K562 (cell line): Measurements from ENCODE around the gene AGL. TPM values are rescaled to one million over a fixed set of nuclear protein-coding genes. Genes with fewer than 3 reads are reported as not detected.

Experiments
- ARNT ChIP-seq, 2 experiments: fragments of 450-650 bp; IDR thresholded peaks; 2 replicates each; pipeline ENCODE4 v1.6.1; 2016; ENCODE audit warnings: mild to moderate bottlenecking in 1 of 2
- BRD9 ChIP-seq: fragments of 450-650 bp; IDR thresholded peaks from 2 replicates; pipeline ENCODE4 v1.6.1; 2018; ENCODE audit warnings: low read depth; ENCODE audit not compliant: partially characterized antibody
- CTBP1 ChIP-seq: fragments of 450-650 bp; IDR thresholded peaks from 2 replicates; pipeline ENCODE4 v1.6.1; 2016; ENCODE audit warnings: borderline replicate concordance
- EGR1 ChIP-seq: fragments of 450-650 bp; conservative IDR thresholded peaks from 2 replicates; pipeline ENCODE4 v1.6.1; 2017; ENCODE audit warnings: mild to moderate bottlenecking
- EHMT2 ChIP-seq: fragments of 450-650 bp; IDR thresholded peaks from 2 replicates; pipeline ENCODE4 v1.6.1; 2018; ENCODE audit warnings: antibody characterized with exemption
- EP400 ChIP-seq: fragments of 450-650 bp; IDR thresholded peaks from 2 replicates; pipeline ENCODE4 v1.6.1; 2017; ENCODE audit warnings: antibody characterized with exemption, mild to moderate bottlenecking, moderate library complexity
- HNRNPH1 ChIP-seq: fragments of 200-400 bp; formaldehyde crosslinking; optimal IDR thresholded peaks from 2 replicates; pipeline ENCODE3; 2017; ENCODE audit warnings: low read depth, mild to moderate bottlenecking, low read length, moderate library complexity
- KAT7 ChIP-seq: sonication (generic); formaldehyde crosslinking; IDR thresholded peaks from 2 replicates; pipeline ENCODE4 v1.8.0; 2022; ENCODE audit warnings: missing genetic modification reagents, mild to moderate bottlenecking, borderline replicate concordance
- KDM1A ChIP-seq, 2 experiments: fragments of 450-650 bp; IDR thresholded peaks; 2 replicates each; pipeline ENCODE4 v1.6.1; 2016; ENCODE audit warnings: mild to moderate bottlenecking in 2 of 2
- L3MBTL2 ChIP-seq: fragments of 450-650 bp; IDR thresholded peaks from 2 replicates; pipeline ENCODE4 v1.6.1; 2016; ENCODE audit warnings: mild to moderate bottlenecking, moderate library complexity
- MTA1 ChIP-seq: fragments of 450-650 bp; IDR thresholded peaks from 2 replicates; pipeline ENCODE4 v1.6.1; 2017; ENCODE audit warnings: borderline replicate concordance
- NFIC ChIP-seq: fragments of 450-650 bp; IDR thresholded peaks from 2 replicates; pipeline ENCODE4 v1.6.1; 2017; ENCODE audit warnings: mild to moderate bottlenecking, inconsistent platforms
- NR2F6 ChIP-seq: fragments of 450-650 bp; formaldehyde crosslinking; IDR thresholded peaks from 2 replicates; pipeline ENCODE4 v1.4.0; 2020; ENCODE audit warnings: mild to moderate bottlenecking
- RBM25 ChIP-seq: fragments of 200-400 bp; formaldehyde crosslinking; IDR thresholded peaks from 2 replicates; pipeline ENCODE4 v1.6.1; 2018; ENCODE audit warnings: low read length, low read depth, moderate library complexity; ENCODE audit not compliant: severe bottlenecking
- SMARCA4 ChIP-seq: fragments of 450-650 bp; IDR thresholded peaks from 2 replicates; pipeline ENCODE4 v1.6.1; 2016
- TFAM ChIP-seq: fragments of 250-450 bp; sonication (Bioruptor Pico); conservative IDR thresholded peaks from 2 replicates; pipeline ENCODE4 v1.5.0; 2021; ENCODE audit warnings: mild to moderate bottlenecking, moderate library complexity
- TRIM28 ChIP-seq: fragments of 450-650 bp; IDR thresholded peaks from 2 replicates; pipeline ENCODE4 v1.6.1; 2017
- U2AF2 ChIP-seq: fragments of 200-400 bp; formaldehyde crosslinking; optimal IDR thresholded peaks from 2 replicates; pipeline ENCODE3; 2017; ENCODE audit warnings: low read depth, mild to moderate bottlenecking, low read length
- ZNF140 ChIP-seq: fragments of 250-450 bp; sonication (Bioruptor Pico); IDR thresholded peaks from 2 replicates; pipeline ENCODE4 v1.8.0; 2021; ENCODE audit warnings: moderate library complexity, mild to moderate bottlenecking, inconsistent platforms
- ZNF174 ChIP-seq: fragments of 250-450 bp; sonication (Bioruptor Pico); IDR thresholded peaks from 2 replicates; pipeline ENCODE4 v1.4.0; 2020; ENCODE audit warnings: mild to moderate bottlenecking
- polyA plus RNA-seq, 8 experiments: library from polyadenylated mRNA; depleted of rRNA in 4 of 8; stranded (reverse) in 5 of 8; unstranded in 3 of 8; fragments of >200 nt; fragmentation: Nextera tagmentation in 2 of 8; fragmentation: Illumina TruSeq in 1 of 8; extraction: Ambion mirVana in 2 of 8; extraction: Trizol in 1 of 8; gene quantifications; 2 replicates each; pipeline versions ENCODE4 v1.2.1 to v1.2.3, GENCODE V29; 2011 to 2014; ENCODE audit warnings: inconsistent platforms in 1 of 8, missing spikeins in 1 of 8
- total RNA-seq, 7 experiments: library from RNA; depleted of rRNA in 6 of 7; stranded (reverse); fragments of >200 nt in 6 of 7; fragmentation: Illumina TruSeq in 2 of 7; extraction: Trizol in 2 of 7; gene quantifications; 2 replicates each; pipeline versions ENCODE4 v1.2.1 to v1.2.3, GENCODE V29; 2011 to 2021; ENCODE audit warnings: low replicate concordance in 1 of 7
- TF ChIP-seq, protein P1 (sequence below): fragments of 250-450 bp; sonication (Bioruptor Pico); IDR thresholded peaks from 2 replicates; pipeline ENCODE4 v1.8.0; 2021; ENCODE audit warnings: moderate library complexity, mild to moderate bottlenecking, inconsistent platforms
- TF ChIP-seq, protein P2 (sequence below): sonication (generic); formaldehyde crosslinking; IDR thresholded peaks from 2 replicates; pipeline ENCODE4 v1.8.1; 2023; ENCODE audit warnings: mild to moderate bottlenecking, missing genetic modification reagents
- TF ChIP-seq, protein P3 (sequence below): fragments of 450-650 bp; formaldehyde crosslinking; IDR thresholded peaks from 2 replicates; pipeline ENCODE4 v1.4.0; 2020; ENCODE audit warnings: mild to moderate bottlenecking, moderate library complexity
- TF ChIP-seq, protein P4 (sequence below): fragments of 450-650 bp; formaldehyde crosslinking; IDR thresholded peaks from 2 replicates; pipeline ENCODE4 v1.4.0; 2020; ENCODE audit warnings: mild to moderate bottlenecking, moderate library complexity

Gene AGL
- total and polyA plus RNA-seq, 9 of the 15 experiments (the other 6 are each of a cell fraction or from before 2014, with no cell fraction given), result 6.3 to 20.4 (median 12.4) TPM

DNA sequence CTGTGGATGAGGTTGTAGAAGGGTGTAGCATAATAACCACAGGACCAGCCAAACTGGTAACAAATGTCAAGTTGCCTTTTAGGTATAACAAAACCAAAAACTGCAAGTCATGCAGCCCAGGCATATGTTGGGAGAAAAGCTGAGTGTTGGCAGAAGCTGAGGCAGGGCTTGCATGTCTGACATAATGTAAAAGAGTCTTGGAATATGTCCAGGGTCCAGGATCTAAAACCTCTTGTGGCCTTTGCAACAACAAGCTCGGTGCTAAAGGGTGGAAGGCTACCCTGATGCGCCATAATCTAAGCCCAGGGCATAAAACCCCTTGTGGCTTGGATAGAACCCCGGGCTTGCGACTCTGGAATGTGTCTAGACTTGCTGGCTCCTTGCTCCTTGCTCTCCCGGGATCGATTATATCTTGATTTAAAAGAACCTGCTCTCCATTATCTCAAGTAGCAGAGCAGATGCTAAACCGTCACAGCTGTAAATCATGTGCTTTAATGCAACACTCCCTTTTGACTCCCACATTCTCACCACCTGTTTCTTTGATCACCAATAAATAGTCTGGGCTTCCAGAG is 93.1 kb downstream of the AGL start (continued):
- TF ChIP-seq U2AF2 (no peak), CTBP1 (peak; percentile 82; the same call in 1 of the 2 replicates), KDM1A (IDR thresholded peaks at IDR 0.05) (peak; percentile 85), EGR1 (no peak), ARNT (IDR thresholded peaks at IDR 0.05) (peak in 1 of 2 experiments; percentile 52; a peak in 1 of 4 replicates), HNRNPH1 (no peak), TFAM (CRISPR knock-in tag) (no peak), EP400 (peak; percentile 39; the same call in 1 of the 2 replicates), NR2F6 (CRISPR knock-in tag) (no peak), TRIM28 (no peak), NFIC (peak; percentile 77), KAT7 (CRISPR knock-in tag) (no peak), ZNF140 (CRISPR knock-in tag) (no peak), SMARCA4 (peak; percentile 82), BRD9 (no peak), MTA1 (peak; percentile 70; the same call in 1 of the 2 replicates), RBM25 (no peak), L3MBTL2 (no peak; the same call in none of the 2 replicates), ZNF174 (CRISPR knock-in tag) (no peak), EHMT2 (peak; percentile 32; the same call in 1 of the 2 replicates)
- TF ChIP-seq, protein P1, sequence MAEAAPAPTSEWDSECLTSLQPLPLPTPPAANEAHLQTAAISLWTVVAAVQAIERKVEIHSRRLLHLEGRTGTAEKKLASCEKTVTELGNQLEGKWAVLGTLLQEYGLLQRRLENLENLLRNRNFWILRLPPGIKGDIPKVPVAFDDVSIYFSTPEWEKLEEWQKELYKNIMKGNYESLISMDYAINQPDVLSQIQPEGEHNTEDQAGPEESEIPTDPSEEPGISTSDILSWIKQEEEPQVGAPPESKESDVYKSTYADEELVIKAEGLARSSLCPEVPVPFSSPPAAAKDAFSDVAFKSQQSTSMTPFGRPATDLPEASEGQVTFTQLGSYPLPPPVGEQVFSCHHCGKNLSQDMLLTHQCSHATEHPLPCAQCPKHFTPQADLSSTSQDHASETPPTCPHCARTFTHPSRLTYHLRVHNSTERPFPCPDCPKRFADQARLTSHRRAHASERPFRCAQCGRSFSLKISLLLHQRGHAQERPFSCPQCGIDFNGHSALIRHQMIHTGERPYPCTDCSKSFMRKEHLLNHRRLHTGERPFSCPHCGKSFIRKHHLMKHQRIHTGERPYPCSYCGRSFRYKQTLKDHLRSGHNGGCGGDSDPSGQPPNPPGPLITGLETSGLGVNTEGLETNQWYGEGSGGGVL, result no peak
- TF ChIP-seq, protein P2, sequence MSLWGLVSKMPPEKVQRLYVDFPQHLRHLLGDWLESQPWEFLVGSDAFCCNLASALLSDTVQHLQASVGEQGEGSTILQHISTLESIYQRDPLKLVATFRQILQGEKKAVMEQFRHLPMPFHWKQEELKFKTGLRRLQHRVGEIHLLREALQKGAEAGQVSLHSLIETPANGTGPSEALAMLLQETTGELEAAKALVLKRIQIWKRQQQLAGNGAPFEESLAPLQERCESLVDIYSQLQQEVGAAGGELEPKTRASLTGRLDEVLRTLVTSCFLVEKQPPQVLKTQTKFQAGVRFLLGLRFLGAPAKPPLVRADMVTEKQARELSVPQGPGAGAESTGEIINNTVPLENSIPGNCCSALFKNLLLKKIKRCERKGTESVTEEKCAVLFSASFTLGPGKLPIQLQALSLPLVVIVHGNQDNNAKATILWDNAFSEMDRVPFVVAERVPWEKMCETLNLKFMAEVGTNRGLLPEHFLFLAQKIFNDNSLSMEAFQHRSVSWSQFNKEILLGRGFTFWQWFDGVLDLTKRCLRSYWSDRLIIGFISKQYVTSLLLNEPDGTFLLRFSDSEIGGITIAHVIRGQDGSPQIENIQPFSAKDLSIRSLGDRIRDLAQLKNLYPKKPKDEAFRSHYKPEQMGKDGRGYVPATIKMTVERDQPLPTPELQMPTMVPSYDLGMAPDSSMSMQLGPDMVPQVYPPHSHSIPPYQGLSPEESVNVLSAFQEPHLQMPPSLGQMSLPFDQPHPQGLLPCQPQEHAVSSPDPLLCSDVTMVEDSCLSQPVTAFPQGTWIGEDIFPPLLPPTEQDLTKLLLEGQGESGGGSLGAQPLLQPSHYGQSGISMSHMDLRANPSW, result no peak
- TF ChIP-seq, protein P3, sequence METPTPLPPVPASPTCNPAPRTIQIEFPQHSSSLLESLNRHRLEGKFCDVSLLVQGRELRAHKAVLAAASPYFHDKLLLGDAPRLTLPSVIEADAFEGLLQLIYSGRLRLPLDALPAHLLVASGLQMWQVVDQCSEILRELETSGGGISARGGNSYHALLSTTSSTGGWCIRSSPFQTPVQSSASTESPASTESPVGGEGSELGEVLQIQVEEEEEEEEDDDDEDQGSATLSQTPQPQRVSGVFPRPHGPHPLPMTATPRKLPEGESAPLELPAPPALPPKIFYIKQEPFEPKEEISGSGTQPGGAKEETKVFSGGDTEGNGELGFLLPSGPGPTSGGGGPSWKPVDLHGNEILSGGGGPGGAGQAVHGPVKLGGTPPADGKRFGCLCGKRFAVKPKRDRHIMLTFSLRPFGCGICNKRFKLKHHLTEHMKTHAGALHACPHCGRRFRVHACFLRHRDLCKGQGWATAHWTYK (CRISPR knock-in tag), result no peak
- TF ChIP-seq, protein P4, sequence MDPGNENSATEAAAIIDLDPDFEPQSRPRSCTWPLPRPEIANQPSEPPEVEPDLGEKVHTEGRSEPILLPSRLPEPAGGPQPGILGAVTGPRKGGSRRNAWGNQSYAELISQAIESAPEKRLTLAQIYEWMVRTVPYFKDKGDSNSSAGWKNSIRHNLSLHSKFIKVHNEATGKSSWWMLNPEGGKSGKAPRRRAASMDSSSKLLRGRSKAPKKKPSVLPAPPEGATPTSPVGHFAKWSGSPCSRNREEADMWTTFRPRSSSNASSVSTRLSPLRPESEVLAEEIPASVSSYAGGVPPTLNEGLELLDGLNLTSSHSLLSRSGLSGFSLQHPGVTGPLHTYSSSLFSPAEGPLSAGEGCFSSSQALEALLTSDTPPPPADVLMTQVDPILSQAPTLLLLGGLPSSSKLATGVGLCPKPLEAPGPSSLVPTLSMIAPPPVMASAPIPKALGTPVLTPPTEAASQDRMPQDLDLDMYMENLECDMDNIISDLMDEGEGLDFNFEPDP (CRISPR knock-in tag), result no peak
